Measurements from ENCODE around the gene SLC25A21.
"Not testable (repeated sequence)": the region's sequence is repeated elsewhere in the genome, so short reads cannot be mapped to it uniquely, and the experiment has no call there.

The SLC25A21 gene

GRCh38 chr14:37186865-37187264 lies 14.5 kb upstream of the SLC25A21 start:
- no peak for DNase-seq (ENCODE audit: low read depth, low spot score)

- no peak for DNase-seq (ENCODE audit: low read depth, low spot score)
Measured at GRCh38 chr14:37185670-37186069, 13.3 kb upstream of the SLC25A21 start.

GRCh38 chr14:37184520-37184919 lies 12.1 kb upstream of the SLC25A21 start:
- DNase-seq (ENCODE audit: low read depth, low spot score) = not testable (repeated sequence)

GRCh38 chr14:37181441-37181840 lies 9.0 kb upstream of the SLC25A21 start:
- DNase-seq (ENCODE audit: low read depth, low spot score) = no peak

GRCh38 chr14:37180886-37181285 lies 8.5 kb upstream of the SLC25A21 start:
- DNase-seq (ENCODE audit: low read depth, low spot score) = not testable (repeated sequence)

- no peak for DNase-seq (ENCODE audit: low read depth, low spot score)
Measured at GRCh38 chr14:37179896-37180502, 7.6 kb upstream of the SLC25A21 start.

- no peak for DNase-seq (ENCODE audit: low read depth, low spot score)
Measured at GRCh38 chr14:37172936-37173614, 669 bp upstream of the SLC25A21 start.

- no peak for DNase-seq (ENCODE audit: low read depth, low spot score)
Measured at GRCh38 chr14:37171678-37172023, 755 bp downstream of the SLC25A21 start.

- no peak for DNase-seq (ENCODE audit: low read depth, low spot score)
Measured at GRCh38 chr14:37170993-37171392, 1.4 kb downstream of the SLC25A21 start.

GRCh38 chr14:37170237-37170636 lies 2.2 kb downstream of the SLC25A21 start:
- DNase-seq (ENCODE audit: low read depth, low spot score) = no peak

GRCh38 chr14:37168721-37169120 lies 3.7 kb downstream of the SLC25A21 start:
- DNase-seq (ENCODE audit: low read depth, low spot score) = no peak

GRCh38 chr14:37167151-37168047 lies 5.0 kb downstream of the SLC25A21 start:
- no peak for DNase-seq (ENCODE audit: low read depth, low spot score)

GRCh38 chr14:37165794-37166193 lies 6.6 kb downstream of the SLC25A21 start:
- no peak for DNase-seq (ENCODE audit: low read depth, low spot score)

GRCh38 chr14:37162307-37162706 lies 10.1 kb downstream of the SLC25A21 start:
- not testable (repeated sequence) for DNase-seq (ENCODE audit: low read depth, low spot score)

GRCh38 chr14:37157987-37158386 lies 14.4 kb downstream of the SLC25A21 start:
- no peak for DNase-seq (ENCODE audit: low read depth, low spot score)

GRCh38 chr14:37153483-37153882 lies 18.9 kb downstream of the SLC25A21 start:
- no peak for DNase-seq (ENCODE audit: low read depth, low spot score)

GRCh38 chr14:37153005-37153404 lies 19.4 kb downstream of the SLC25A21 start:
- DNase-seq (ENCODE audit: low read depth, low spot score) = no peak

GRCh38 chr14:37150414-37150813 lies 22.0 kb downstream of the SLC25A21 start:
- DNase-seq (ENCODE audit: low read depth, low spot score) = no peak

- no peak for DNase-seq (ENCODE audit: low read depth, low spot score)
Measured at GRCh38 chr14:37147310-37147880, 25.0 kb downstream of the SLC25A21 start.

GRCh38 chr14:37146438-37146837 lies 26.0 kb downstream of the SLC25A21 start:
- DNase-seq (ENCODE audit: low read depth, low spot score) = not testable (repeated sequence)

- DNase-seq (ENCODE audit: low read depth, low spot score) = no peak
Measured at GRCh38 chr14:37145395-37145794, 27.0 kb downstream of the SLC25A21 start.

- DNase-seq (ENCODE audit: low read depth, low spot score) = no peak
Measured at GRCh38 chr14:37144729-37145363, 27.6 kb downstream of the SLC25A21 start.

Measured in activated naive CD8-positive, alpha-beta T cell treated with anti-CD3 and anti-CD28 coated beads, Interleukin-2, amount 50 U/mL, for 16 hours (primary cell).